ENCODE results near the gene SH3D19.

- no peak for TF ChIP-seq POLR2A (IDR thresholded peaks at IDR 0.05; ENCODE audit: low read depth, low read length)
- no peak for TF ChIP-seq SMC3 (IDR thresholded peaks at IDR 0.05; ENCODE audit: low read depth, low read length)
- no peak for TF ChIP-seq CTCF (conservative IDR thresholded peaks at IDR 0.05; ENCODE audit: low read depth, low read length)
- TF ChIP-seq RAD21 (IDR thresholded peaks at IDR 0.05; ENCODE audit: low read length) = no peak
- TF ChIP-seq RFX5 (IDR thresholded peaks at IDR 0.05; ENCODE audit: low read depth, low read length) = no peak
- no peak for TF ChIP-seq MXI1 (IDR thresholded peaks at IDR 0.05; ENCODE audit: borderline replicate concordance, low read depth, low read length)
- TF ChIP-seq BHLHE40 (IDR thresholded peaks at IDR 0.05; ENCODE audit: low read depth, low read length) = no peak
- no peak for TF ChIP-seq USF2 (IDR thresholded peaks at IDR 0.05; ENCODE audit: low read depth, low read length)
- TF ChIP-seq MAFK (IDR thresholded peaks at IDR 0.05; ENCODE audit: low read depth, low read length) = peak; percentile 84
- TF ChIP-seq RCOR1 (IDR thresholded peaks at IDR 0.05; ENCODE audit: insufficient replicate concordance, low read length) = no peak
- no peak for TF ChIP-seq ELK1 (IDR thresholded peaks at IDR 0.05; ENCODE audit: borderline replicate concordance, low read depth, low read length)
- no peak for TF ChIP-seq FOS (IDR thresholded peaks at IDR 0.05; ENCODE audit: low read depth, low read length)
- no peak for TF ChIP-seq CHD1 (IDR thresholded peaks at IDR 0.05; ENCODE audit: low read depth, low read length)
Measured at GRCh38 chr4:151239608-151240007, 85.8 kb downstream of the SH3D19 start.
